ENCODE data around the gene CEACAM4. TPM values are rescaled to one million over a fixed set of nuclear protein-coding genes. Genes with fewer than 3 reads are reported as not detected.
"Not testable (repeated sequence)": the region's sequence is repeated elsewhere in the genome, so short reads cannot be mapped to it uniquely, and the experiment has no call there.

Gene CEACAM4
- total RNA-seq, 1 donor = not detected

DNA sequence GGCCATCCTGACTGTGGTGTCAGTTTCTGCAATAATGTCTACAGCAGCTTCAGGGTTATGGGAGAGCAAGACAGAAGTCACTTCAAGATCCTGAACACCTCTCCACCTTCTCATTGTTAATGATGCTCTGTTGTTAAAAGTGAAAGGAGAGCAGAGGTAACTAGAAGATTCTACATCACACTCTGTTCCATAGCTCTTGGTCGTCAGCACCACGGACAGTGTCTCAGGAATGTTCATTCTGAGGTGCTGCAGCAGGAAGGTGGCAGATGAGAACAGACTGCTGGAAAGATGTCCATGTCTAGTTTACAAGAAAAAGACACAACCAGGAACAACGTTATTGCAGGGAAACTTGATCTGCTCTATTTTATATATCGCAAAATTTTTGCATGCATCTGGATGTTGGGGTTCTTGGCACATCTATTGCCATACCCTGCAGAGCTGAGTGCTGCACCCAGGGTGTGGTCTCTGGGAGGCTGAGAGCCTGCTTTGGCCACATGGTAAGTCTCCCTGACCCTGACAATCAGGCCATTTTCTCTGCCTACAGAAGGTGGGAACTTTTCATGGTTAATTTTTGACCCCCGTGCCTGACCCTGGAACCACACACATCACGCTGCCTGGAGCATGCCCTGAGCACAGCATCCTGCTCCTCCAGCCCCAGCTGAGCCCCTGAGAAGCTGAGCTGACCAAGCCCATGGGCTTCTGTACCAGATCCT lies 38.2 kb downstream of the CEACAM4 start:
- DNase-seq (ENCODE audit: low read depth) = peak; percentile 32
- TF ChIP-seq, protein P1, sequence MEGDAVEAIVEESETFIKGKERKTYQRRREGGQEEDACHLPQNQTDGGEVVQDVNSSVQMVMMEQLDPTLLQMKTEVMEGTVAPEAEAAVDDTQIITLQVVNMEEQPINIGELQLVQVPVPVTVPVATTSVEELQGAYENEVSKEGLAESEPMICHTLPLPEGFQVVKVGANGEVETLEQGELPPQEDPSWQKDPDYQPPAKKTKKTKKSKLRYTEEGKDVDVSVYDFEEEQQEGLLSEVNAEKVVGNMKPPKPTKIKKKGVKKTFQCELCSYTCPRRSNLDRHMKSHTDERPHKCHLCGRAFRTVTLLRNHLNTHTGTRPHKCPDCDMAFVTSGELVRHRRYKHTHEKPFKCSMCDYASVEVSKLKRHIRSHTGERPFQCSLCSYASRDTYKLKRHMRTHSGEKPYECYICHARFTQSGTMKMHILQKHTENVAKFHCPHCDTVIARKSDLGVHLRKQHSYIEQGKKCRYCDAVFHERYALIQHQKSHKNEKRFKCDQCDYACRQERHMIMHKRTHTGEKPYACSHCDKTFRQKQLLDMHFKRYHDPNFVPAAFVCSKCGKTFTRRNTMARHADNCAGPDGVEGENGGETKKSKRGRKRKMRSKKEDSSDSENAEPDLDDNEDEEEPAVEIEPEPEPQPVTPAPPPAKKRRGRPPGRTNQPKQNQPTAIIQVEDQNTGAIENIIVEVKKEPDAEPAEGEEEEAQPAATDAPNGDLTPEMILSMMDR (IDR thresholded peaks at IDR 0.05; ENCODE audit: insufficient read depth, low read length) = no peak
- no peak overlapping the region for H3K4me3 ChIP-seq (ENCODE audit: low read depth, low read length)

DNA sequence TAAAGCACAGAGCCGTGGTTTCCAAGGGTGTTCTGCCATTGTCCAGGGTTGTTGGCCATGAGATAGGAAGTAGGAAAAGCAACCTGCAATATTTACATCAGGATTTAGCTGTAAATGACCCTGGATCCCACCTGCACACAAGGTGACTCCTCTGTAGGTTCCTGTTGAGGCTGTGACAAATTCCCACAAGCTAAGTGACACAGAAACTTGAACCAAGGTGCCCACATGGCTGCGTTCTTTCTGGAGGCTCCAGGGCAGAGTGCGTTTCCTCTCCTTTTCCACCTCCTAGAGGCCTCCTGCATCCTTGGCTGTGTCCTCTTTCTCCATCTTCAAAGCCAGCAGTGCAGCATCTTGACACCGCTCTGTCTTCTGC lies 39.0 kb downstream of the CEACAM4 start:
- no peak for DNase-seq (ENCODE audit: low read depth)

DNA sequence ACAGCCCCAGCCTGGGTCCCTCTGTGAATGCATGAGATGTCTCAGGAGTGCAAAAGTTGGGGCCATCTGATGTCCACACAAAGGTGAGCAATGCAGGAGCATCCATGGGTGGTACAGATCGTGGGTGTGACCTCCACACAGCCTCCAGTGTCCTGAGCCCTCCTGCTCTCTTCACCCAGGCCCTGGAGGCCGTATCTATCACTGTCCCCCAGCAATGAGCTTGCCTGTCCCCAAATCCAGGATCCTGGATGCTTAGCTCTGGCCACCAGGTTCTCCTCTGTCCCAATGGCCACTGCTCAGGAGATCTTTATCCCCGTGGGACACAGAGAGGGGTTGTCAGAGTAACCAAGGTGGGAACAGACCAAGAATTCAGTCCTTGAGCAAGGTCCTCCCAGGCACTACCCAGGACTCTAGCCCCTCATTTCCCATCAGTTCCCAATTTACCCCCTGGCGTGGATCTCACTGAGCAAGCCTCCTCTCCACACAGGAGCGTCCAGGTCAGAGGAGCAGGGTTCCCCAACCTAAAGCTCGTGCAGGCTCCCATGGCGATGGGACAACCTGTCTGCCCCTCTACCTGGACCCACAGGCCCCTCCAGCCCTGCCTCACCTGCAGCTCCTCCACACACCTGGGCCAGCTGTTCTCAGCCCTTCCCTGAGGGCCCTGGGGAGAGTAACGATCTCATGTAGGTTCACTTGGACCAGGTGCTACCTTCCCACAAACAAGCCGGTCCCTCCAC lies 39.6 kb downstream of the CEACAM4 start:
- DNase-seq (ENCODE audit: low read depth) = no peak
- TF ChIP-seq, protein P1 (IDR thresholded peaks at IDR 0.05; ENCODE audit: insufficient read depth, low read length) = no peak
- no peak overlapping the region for H3K4me3 ChIP-seq (ENCODE audit: low read depth, low read length)

More for the DNA sequence above, 39.0 kb downstream of the CEACAM4 start:
- TF ChIP-seq, protein P1 (IDR thresholded peaks at IDR 0.05; ENCODE audit: insufficient read depth, low read length) = no peak
- no peak overlapping the region for H3K4me3 ChIP-seq (ENCODE audit: low read depth, low read length)

GRCh38 chr19:41586064-41586463 lies 40.8 kb downstream of the CEACAM4 start:
- no peak overlapping the region for H3K4me3 ChIP-seq (ENCODE audit: low read depth, low read length)
- TF ChIP-seq, protein P1 (IDR thresholded peaks at IDR 0.05; ENCODE audit: insufficient read depth, low read length) = no peak
- no peak for DNase-seq (ENCODE audit: low read depth)

- TF ChIP-seq, protein P1 (IDR thresholded peaks at IDR 0.05; ENCODE audit: insufficient read depth, low read length) = no peak
- no peak overlapping the region for H3K4me3 ChIP-seq (ENCODE audit: low read depth, low read length)
- DNase-seq (ENCODE audit: low read depth) = no peak
Observed at GRCh38 chr19:41584931-41585330, 41.9 kb downstream of the CEACAM4 start.

- no peak overlapping the region for H3K4me3 ChIP-seq (ENCODE audit: low read depth, low read length)
- DNase-seq (ENCODE audit: low read depth) = no peak
- TF ChIP-seq, protein P1 (IDR thresholded peaks at IDR 0.05; ENCODE audit: insufficient read depth, low read length) = no peak
Observed at GRCh38 chr19:41584260-41584810, 42.5 kb downstream of the CEACAM4 start.

- DNase-seq (ENCODE audit: low read depth); H3K4me3 ChIP-seq (ENCODE audit: low read depth, low read length): not testable (repeated sequence)
Observed at GRCh38 chr19:41582577-41583182, 44.2 kb downstream of the CEACAM4 start.

GRCh38 chr19:41581068-41581467 lies 45.8 kb downstream of the CEACAM4 start:
- not testable (repeated sequence) for DNase-seq (ENCODE audit: low read depth); H3K4me3 ChIP-seq (ENCODE audit: low read depth, low read length)

All from fibroblast of the aortic adventitia (primary cell).